DND-41 (cell line): Measurements from ENCODE around the gene RAB43.
"Not testable (repeated sequence)": the region's sequence is repeated elsewhere in the genome, so short reads cannot be mapped to it uniquely, and the experiment has no call there.

Experiments used
- ATAC-seq: fragments of 200-7000 bp; cut with Tn5 transposase; 3 replicates; pipeline ENCODE4 v1.9.1; 2021; ENCODE audit warnings: low read depth; ENCODE audit not compliant: insufficient read depth
- DNase-seq: peaks from one replicate; pipeline ENCODE4 v3.0.0-alpha.2; 2020
- H2AFZ ChIP-seq: 2 replicates; pipeline ENCODE4 v1.6.0; 2012; ENCODE audit warnings: low read depth, low read length
- H3K27ac ChIP-seq: 2 replicates; pipeline ENCODE4 v1.5.1; 2012; ENCODE audit warnings: low read length, inconsistent platforms
- H3K27me3 ChIP-seq: fragments of 200-600 bp; sonication (generic); 2 replicates; pipeline ENCODE4 v1.6.0; 2012; ENCODE audit warnings: low read length, mild to moderate bottlenecking, inconsistent platforms; ENCODE audit not compliant: insufficient read depth, poor library complexity
- H3K36me3 ChIP-seq: 2 replicates; pipeline ENCODE4 v1.5.1; 2012; ENCODE audit warnings: low read length, inconsistent platforms; ENCODE audit not compliant: insufficient read depth
- H3K4me1 ChIP-seq: 2 replicates; pipeline ENCODE4 v1.5.1; 2012; ENCODE audit warnings: mild to moderate bottlenecking, low read length; ENCODE audit not compliant: insufficient read depth
- H3K4me2 ChIP-seq: 2 replicates; pipeline ENCODE4 v1.6.0; 2012; ENCODE audit warnings: mild to moderate bottlenecking, moderate library complexity, low read length, inconsistent platforms; ENCODE audit not compliant: insufficient read depth
- H3K4me3 ChIP-seq, 2 experiments: fragments of 200-600 bp in 1 of 2; shearing (Covaris generic) in 1 of 2; 2 replicates each; pipeline ENCODE4 v1.5.1; 2012 to 2016; ENCODE audit warnings: inconsistent platforms in 2 of 2, low read length in 2 of 2, mild to moderate bottlenecking in 2 of 2, low read depth in 1 of 2, moderate library complexity in 1 of 2
- H3K79me2 ChIP-seq: 2 replicates; pipeline ENCODE4 v1.6.0; 2012; ENCODE audit warnings: low read length, inconsistent platforms; ENCODE audit not compliant: insufficient read depth
- H3K9ac ChIP-seq: 2 replicates; pipeline ENCODE4 v1.6.0; 2012; ENCODE audit warnings: low read depth, mild to moderate bottlenecking, inconsistent platforms, low read length, moderate library complexity
- H3K9me3 ChIP-seq: 2 replicates; pipeline ENCODE4 v1.5.1; 2012; ENCODE audit warnings: low read length, moderate library complexity, mild to moderate bottlenecking, inconsistent platforms; ENCODE audit not compliant: insufficient read depth, severe bottlenecking
- H4K20me1 ChIP-seq: 2 replicates; pipeline ENCODE4 v1.6.0; 2012; ENCODE audit warnings: low read length; ENCODE audit not compliant: insufficient read depth
- CTCF ChIP-seq: IDR thresholded peaks from 2 replicates; pipeline ENCODE4 v1.5.1; 2012; ENCODE audit warnings: borderline replicate concordance, low read length, moderate library complexity, mild to moderate bottlenecking; ENCODE audit not compliant: poor library complexity, severe bottlenecking; ENCODE audit errors: extremely low read depth
- EZH2 ChIP-seq: IDR thresholded peaks from 3 replicates; pipeline ENCODE4 v1.6.1; 2012; ENCODE audit warnings: borderline replicate concordance, low read depth, mild to moderate bottlenecking, moderate library complexity, low read length, inconsistent platforms; ENCODE audit not compliant: severe bottlenecking

RAB43 gene

GRCh38 chr3:129116482-129116946 lies 5.1 kb downstream of the RAB43 start:
- peak overlapping the region; percentile 77 for H3K27ac ChIP-seq
- ATAC-seq, result no peak
- peak overlapping the region; percentile 38 for H3K9ac ChIP-seq
- peak overlapping the region; percentile 45 for H3K4me2 ChIP-seq
- TF ChIP-seq EZH2 (no peak), CTCF (no peak)
- no peak overlapping the region for H2AFZ ChIP-seq
- DNase-seq, result peak; percentile 62
- H3K27me3 ChIP-seq, result no peaks in the 10 kb centered on the region
- peaks cover 8% of the 10 kb centered on the region; the same call in 1 of the 2 replicates for H4K20me1 ChIP-seq
- H3K4me3 ChIP-seq, result 0 out of 4 replicates have a peak overlapping the region, but pooled peaks of 1 of the 2 experiments have one; percentile 18
- peaks cover 36% of the 10 kb centered on the region for H3K36me3 ChIP-seq
- peaks cover 48% of the 10 kb centered on the region for H3K4me1 ChIP-seq
- H3K79me2 ChIP-seq, result peaks cover 84% of the 10 kb centered on the region
- no peaks in the 10 kb centered on the region for H3K9me3 ChIP-seq

GRCh38 chr3:129114455-129114854 lies 7.1 kb downstream of the RAB43 start:
- ATAC-seq, result no peak
- no peaks in the 10 kb centered on the region for H3K9me3 ChIP-seq
- no peak overlapping the region for H3K9ac ChIP-seq
- H2AFZ ChIP-seq, result no peak overlapping the region
- peaks cover 39% of the 10 kb centered on the region for H3K4me1 ChIP-seq
- no peak overlapping the region for H3K4me3 ChIP-seq
- H3K36me3 ChIP-seq, result peaks cover 49% of the 10 kb centered on the region
- TF ChIP-seq CTCF (no peak), EZH2 (no peak)
- H4K20me1 ChIP-seq, result peaks cover 15% of the 10 kb centered on the region; the same call in 1 of the 2 replicates
- H3K4me2 ChIP-seq, result no peak overlapping the region
- no peaks in the 10 kb centered on the region for H3K27me3 ChIP-seq
- peak overlapping the region; percentile 9; the same call in 1 of the 2 replicates for H3K27ac ChIP-seq
- no peak for DNase-seq
- H3K79me2 ChIP-seq, result peaks cover 84% of the 10 kb centered on the region

GRCh38 chr3:129112308-129113052 lies 9.1 kb downstream of the RAB43 start:
- H4K20me1 ChIP-seq, result peaks cover 23% of the 10 kb centered on the region
- H3K27ac ChIP-seq, result no peak overlapping the region
- no peak overlapping the region for H3K9ac ChIP-seq
- H2AFZ ChIP-seq, result no peak overlapping the region
- H3K27me3 ChIP-seq, result no peaks in the 10 kb centered on the region
- no peak overlapping the region for H3K4me3 ChIP-seq
- ATAC-seq (peak; percentile 41; the same call in 1 of the 3 replicates), DNase-seq (peak; percentile 24)
- no peaks in the 10 kb centered on the region for H3K9me3 ChIP-seq
- H3K4me2 ChIP-seq, result no peak overlapping the region
- H3K79me2 ChIP-seq, result peaks cover 78% of the 10 kb centered on the region
- TF ChIP-seq EZH2, result no peak
- TF ChIP-seq CTCF, result no peak
- H3K36me3 ChIP-seq, result peaks cover 51% of the 10 kb centered on the region
- H3K4me1 ChIP-seq, result peaks cover 19% of the 10 kb centered on the region

GRCh38 chr3:129111076-129111780 lies 10.4 kb downstream of the RAB43 start:
- not testable (repeated sequence) for H3K9me3 ChIP-seq, H3K27me3 ChIP-seq, H3K4me3 ChIP-seq, H3K4me1 ChIP-seq, H2AFZ ChIP-seq, H3K9ac ChIP-seq, H3K4me2 ChIP-seq, DNase-seq, ATAC-seq
- H3K36me3 ChIP-seq, result peaks cover 57% of the 10 kb centered on the region
- peak overlapping the region; percentile 32; the same call in 1 of the 2 replicates for H3K27ac ChIP-seq
- H4K20me1 ChIP-seq, result peaks cover 36% of the 10 kb centered on the region
- peaks cover 77% of the 10 kb centered on the region for H3K79me2 ChIP-seq
